ENCODE data around the gene FAM180A. TPM values are rescaled to one million over a fixed set of nuclear protein-coding genes. Genes with fewer than 3 reads are reported as not detected.

FAM180A gene
- total and polyA plus RNA-seq, 10 of the 15 experiments (the other 5 are each of a cell fraction or from before 2014, with no cell fraction given) = not detected

DNA sequence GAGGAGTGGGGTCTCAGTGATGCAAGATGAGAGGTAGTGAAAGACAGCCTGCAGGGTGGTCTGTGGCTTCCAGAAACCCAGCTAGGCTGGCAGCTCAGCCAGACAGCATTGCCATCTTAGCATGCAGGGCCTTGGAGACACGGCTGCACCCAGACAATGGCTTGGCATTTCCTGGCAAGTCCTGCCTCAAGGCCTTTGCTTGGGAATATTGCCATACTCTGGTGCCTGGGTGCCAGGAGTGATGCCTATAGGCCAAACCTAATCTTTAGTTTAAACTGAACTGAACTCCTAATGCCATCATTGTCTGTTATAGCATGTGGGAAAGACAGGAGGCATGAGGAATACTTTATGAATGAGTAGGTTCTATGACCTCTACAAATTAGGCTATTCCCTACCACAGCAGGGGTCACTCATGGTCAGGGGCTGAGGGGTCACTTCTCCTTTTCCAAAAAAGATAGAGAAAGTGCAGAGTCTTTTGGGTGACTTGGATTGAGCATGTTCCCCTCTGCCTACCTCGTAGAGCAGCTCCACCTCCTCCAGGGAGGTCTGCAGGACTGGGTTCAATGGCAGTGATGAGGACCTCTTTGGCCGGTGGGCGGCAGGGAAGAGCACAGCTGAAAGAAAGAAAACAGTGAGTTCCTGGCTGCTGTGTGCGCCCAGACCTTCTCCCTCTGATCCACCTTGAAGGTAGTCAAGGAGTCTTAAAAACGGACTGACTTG is 11.9 kb downstream of the FAM180A start (continued):
- TF ChIP-seq, protein P1, sequence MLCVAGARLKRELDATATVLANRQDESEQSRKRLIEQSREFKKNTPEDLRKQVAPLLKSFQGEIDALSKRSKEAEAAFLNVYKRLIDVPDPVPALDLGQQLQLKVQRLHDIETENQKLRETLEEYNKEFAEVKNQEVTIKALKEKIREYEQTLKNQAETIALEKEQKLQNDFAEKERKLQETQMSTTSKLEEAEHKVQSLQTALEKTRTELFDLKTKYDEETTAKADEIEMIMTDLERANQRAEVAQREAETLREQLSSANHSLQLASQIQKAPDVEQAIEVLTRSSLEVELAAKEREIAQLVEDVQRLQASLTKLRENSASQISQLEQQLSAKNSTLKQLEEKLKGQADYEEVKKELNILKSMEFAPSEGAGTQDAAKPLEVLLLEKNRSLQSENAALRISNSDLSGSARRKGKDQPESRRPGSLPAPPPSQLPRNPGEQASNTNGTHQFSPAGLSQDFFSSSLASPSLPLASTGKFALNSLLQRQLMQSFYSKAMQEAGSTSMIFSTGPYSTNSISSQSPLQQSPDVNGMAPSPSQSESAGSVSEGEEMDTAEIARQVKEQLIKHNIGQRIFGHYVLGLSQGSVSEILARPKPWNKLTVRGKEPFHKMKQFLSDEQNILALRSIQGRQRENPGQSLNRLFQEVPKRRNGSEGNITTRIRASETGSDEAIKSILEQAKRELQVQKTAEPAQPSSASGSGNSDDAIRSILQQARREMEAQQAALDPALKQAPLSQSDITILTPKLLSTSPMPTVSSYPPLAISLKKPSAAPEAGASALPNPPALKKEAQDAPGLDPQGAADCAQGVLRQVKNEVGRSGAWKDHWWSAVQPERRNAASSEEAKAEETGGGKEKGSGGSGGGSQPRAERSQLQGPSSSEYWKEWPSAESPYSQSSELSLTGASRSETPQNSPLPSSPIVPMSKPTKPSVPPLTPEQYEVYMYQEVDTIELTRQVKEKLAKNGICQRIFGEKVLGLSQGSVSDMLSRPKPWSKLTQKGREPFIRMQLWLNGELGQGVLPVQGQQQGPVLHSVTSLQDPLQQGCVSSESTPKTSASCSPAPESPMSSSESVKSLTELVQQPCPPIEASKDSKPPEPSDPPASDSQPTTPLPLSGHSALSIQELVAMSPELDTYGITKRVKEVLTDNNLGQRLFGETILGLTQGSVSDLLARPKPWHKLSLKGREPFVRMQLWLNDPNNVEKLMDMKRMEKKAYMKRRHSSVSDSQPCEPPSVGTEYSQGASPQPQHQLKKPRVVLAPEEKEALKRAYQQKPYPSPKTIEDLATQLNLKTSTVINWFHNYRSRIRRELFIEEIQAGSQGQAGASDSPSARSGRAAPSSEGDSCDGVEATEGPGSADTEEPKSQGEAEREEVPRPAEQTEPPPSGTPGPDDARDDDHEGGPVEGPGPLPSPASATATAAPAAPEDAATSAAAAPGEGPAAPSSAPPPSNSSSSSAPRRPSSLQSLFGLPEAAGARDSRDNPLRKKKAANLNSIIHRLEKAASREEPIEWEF (IDR thresholded peaks at IDR 0.05; ENCODE audit: insufficient replicate concordance, low read depth, low read length) = no peak
- TF ChIP-seq SREBF2 (IDR thresholded peaks at IDR 0.05; ENCODE audit: low read length) = no peak
- no peak for TF ChIP-seq ZBED1 (IDR thresholded peaks at IDR 0.05; ENCODE audit: borderline replicate concordance)
- TF ChIP-seq HDAC6 (IDR thresholded peaks at IDR 0.05; ENCODE audit: unreplicated experiment) = no peak
- no peak for TF ChIP-seq ZNF207 (IDR thresholded peaks at IDR 0.05; ENCODE audit: borderline replicate concordance)
- TF ChIP-seq, protein P2, sequence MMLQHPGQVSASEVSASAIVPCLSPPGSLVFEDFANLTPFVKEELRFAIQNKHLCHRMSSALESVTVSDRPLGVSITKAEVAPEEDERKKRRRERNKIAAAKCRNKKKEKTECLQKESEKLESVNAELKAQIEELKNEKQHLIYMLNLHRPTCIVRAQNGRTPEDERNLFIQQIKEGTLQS (IDR thresholded peaks at IDR 0.05; ENCODE audit: borderline replicate concordance, extremely low read depth, low read depth, low read length) = no peak
- TF ChIP-seq NRF1 (conservative IDR thresholded peaks at IDR 0.05; ENCODE audit: low read depth, low read length) = no peak
- no peak for TF ChIP-seq ZBTB11 (CRISPR knock-in tag; IDR thresholded peaks at IDR 0.05)

Data from GM12878 (cell line).